Activated CD8-positive, alpha-beta memory T cell treated with anti-CD3 and anti-CD28 coated beads for 48 hours (primary cell): ENCODE data around the gene TTC12.

ENCODE experiments used
- DNase-seq, 3 experiments: peaks; one replicate each; pipeline ENCODE4 v3.0.0-alpha.2; 2020; ENCODE audit warnings: low read depth in 2 of 3, low spot score in 2 of 3

Gene TTC12

DNA sequence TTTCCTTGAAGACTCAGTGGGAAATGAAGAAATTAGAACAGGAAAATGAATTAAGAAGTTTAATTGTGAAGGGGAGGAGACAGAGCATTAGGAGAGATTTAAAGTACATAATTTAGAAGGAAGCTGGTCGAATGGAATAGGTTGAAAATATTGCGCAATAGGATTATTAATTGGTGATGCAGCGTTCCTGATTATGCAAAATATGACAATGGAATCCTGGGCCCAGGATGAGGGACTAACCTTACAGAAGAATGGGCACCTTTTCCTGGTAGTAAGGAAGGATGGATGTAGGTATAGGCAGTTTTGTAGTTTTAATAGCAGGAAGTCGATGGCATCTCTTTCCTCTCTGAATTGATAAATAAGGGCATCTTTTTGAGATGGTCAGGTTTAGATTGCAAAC, 7.8 kb downstream of the TTC12 start:
- DNase-seq: no peak

DNA sequence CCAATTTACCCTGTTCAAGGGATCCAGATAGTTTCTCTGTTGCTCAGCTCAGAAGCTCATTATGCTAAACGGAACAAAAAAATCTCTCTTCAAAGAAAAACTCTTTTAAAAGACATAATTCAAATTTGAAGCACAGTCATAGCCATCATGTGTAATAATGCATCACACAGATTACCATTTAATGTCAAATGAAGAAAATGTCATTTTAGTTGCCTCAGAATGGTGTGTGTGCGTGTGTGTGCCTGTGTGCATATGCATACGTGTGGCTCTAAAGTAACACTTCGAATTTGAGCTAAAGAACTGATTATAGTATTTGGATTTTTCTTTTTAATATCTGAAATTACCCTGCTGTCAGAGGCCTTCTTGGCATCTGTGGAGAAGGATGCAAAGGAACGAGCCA, 9.9 kb downstream of the TTC12 start:
- DNase-seq: no peak

DNA sequence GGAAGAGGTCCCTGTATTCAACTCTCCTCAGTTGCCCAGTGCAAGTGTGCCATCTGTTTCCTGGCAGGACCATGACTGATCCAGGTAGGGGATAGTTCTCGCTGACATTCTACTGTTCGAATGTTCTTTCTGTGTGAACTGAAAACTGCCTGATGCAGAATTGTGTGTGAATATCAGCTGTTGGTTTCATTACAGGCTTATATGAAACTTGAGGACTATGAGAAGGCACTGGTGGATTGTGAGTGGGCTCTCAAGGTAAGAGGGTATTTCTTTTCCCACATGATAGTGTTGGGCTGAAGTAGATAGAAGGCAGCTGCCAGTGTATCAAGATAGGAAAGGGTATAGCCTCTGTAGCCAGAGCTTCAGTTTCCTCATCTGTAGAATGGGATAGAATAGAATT, 15.3 kb downstream of the TTC12 start:
- no peak for DNase-seq

DNA sequence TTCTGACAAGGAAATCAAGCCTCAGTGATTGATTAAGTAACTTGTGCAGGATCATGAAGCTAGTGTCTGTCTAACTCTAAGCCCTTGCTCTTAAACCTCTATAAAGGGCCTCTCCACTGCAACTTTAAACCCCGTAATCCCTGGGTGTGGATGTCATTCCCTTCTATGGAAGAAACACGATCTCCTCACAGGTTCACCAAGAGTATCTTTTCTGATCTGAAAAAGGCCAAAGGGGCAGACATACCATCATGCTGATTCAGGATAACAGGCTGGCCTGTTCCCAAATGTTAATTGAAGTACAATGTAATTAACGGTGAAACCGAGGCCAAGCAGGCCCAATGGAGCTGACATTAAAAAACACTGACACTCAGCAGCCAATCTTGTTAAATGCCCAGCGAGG, 17.1 kb downstream of the TTC12 start:
- no peak for DNase-seq

DNA sequence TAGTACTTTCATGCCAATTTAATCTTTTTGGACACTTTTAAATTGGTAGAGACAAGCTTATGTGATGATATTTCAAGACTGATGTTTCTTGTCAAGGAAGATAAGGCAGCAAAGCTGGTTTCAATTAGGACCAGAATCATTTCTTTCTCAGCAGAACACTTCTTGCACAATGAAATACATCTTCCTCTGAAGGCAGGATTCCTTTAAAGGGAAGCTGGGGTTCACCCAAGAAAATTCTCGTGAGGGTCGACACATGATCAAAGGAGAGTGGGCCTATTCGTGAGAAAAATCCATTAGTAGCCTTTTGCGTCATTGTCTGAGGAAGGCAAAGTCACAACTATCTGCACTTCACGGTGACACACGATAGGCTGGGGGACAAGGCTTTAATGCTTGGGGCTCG, 17.6 kb downstream of the TTC12 start:
- DNase-seq: no peak

DNA sequence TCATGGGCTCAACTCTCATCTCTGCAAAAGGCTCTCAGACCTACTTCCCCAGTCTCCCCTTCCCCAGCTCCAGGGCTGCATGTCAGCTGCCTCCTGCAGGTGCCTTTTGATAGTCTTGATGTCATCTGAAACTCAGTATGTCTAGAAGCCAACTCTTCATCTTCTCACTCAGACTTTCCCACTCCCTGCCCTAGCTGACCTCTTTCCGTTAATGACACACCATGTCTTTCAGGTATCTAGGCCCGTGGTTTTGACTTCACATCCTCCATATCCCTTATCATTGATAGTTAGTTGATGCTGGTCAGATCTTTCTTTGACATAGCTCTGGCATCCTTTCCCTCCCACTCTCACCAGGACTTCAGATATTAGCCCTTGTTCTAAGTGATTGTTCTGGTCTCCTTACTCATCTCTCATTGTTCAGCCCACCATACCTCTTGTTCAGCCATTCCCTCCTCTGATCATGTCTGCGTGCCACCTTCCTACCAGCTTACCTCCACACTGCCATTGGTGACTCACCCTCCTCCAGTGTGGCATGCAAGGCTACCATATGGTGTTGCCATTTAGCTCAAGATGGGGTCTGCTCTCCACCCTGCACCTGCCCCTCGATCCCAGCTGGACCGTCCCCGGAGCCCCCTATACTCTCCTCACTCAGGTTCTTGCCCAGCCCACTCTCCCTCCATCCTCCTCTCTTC, 18.4 kb downstream of the TTC12 start:
- no peak for DNase-seq

DNA sequence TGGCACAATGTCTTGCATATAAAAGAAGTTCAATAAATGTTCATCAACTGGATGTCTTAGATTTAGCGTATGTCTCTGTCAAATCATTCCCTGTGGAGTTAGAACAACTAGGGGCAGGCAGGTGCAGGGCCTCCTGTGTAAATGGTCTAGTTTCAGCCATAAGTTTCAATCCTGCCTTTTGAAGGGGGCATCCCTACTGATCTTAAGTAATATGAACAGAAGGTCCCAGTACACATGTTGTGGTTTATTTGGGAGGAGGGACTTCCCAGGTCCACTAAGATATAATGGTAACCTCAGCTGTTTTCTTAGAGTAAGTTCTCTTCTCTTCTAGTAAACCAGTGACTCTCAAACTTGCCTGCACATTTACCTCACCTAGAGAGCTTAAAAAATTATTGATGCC, 19.8 kb downstream of the TTC12 start:
- DNase-seq: no peak

DNA sequence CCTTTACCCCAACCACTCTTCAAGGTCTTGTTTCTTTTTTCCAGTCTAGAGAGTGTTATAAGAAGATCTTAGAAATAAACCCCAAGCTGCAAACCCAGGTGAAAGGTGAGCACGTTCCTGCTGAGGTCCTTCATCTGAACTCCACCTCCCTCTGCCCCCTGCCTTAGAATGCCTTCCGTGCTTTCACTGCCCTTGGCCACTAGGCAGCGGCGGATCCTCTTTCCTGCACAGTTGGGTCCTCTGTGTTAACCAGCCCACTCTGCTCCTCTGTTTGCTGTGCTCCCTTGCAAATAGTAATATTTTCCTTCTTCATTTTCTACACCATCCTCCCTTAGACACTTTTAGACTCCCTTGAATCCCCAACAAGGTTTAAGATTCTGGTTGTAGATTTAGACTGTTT, 24.3 kb downstream of the TTC12 start:
- DNase-seq: no peak

DNA sequence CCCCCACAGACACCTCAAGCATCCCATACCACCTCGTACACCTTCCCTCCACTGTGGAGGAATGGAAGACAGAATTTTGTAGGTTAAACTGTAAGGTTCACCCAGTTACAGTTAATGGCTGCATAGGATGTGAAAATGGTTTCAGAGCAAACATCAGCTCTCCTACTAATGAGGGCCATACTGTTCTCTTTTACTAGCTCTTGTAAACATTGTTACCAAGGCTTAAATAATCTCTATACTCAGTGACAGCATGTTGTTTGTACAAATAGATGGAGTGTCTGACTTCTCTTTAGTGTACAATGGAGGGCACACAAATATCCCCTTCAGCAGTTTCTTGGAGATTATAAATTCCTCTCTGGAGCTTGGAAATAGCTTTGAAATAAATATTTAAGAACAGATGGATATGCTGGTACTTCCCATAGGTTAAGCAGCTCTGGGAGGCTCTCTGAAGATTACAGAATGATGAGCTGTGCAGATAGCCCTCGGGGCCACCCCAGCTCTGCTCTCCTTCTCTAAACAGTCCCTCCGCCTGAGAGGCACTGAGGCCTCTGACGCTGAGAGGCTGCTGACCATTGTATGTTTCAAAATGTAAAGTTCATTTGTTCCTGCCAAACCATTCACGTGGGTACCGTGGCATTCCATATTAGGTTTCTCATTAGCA, 25.7 kb downstream of the TTC12 start:
- DNase-seq: no peak

DNA sequence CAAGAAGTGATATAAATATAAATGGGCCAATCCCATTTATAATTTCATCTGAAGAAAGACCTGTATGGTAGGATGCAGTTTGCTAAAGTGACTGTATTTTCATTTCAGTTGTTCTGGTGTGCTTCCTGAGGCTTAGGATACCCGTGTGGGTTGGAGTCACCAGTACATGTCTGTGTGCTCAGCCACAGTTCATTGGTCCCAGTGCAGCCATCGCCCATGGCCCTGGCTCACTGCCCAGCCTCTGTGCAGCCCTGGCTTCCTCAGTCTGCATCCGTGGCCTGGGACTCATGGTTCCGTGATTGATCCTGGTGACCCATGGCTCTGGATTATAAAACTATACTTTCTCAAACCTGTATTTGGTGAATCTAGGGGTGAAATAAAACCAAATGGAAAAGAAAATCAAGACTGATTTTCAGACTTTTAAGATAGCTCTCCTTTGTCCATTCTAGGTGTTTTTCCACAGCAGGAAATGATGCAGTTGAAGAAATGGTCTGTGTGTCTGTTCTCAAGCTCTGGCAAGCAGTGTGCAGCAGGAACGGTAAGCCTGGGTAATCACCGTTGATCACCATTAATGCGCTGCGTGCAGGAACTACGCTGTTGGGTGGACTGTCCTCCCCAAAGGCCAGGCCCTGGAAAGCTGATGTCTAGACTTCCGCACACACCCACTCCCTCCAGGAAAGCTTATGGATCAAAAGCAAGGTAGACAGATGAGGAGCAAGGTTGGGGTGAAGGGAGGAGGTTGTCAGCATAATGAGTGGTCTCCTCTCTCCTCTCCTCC, 27.2 kb downstream of the TTC12 start:
- DNase-seq: no peak

DNA sequence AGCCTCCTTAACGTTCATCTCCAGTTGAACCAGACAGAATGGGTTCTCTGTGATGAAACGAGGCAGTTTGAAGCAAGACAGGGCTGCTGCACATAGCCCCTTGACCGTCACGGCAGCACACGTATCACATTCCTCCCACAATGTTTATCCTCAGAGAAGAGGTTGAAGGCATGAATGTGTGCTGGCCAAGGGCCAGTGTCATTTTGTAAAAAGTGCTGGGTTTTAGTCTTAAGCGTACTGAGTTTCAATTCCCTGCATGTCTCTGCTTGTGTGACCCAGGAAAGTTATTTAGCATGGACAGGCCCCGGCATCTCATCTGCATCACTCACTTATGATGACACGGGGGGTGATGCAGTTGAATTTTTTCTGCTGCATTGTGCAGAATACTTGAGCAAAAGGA, 31.6 kb downstream of the TTC12 start:
- DNase-seq: no peak

DNA sequence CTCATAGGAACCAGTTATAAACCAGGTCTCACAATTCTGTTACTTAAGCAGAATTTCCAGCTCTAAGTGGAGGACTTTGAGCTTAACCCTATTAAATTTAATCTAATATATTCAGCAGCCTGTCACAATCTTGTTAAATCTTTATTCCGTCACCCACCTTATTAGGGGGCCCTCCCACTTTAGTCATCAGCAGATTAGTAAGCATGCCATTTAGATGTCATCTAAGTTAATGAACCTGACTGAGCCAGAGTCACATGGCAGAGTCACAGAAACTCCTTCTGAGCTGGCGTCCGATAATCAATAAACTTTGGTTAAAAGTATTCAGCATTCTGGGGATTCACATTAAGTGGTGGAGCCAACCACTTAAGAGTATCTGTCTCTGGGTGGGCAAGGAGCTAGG, 35.1 kb downstream of the TTC12 start:
- DNase-seq: no peak

DNA sequence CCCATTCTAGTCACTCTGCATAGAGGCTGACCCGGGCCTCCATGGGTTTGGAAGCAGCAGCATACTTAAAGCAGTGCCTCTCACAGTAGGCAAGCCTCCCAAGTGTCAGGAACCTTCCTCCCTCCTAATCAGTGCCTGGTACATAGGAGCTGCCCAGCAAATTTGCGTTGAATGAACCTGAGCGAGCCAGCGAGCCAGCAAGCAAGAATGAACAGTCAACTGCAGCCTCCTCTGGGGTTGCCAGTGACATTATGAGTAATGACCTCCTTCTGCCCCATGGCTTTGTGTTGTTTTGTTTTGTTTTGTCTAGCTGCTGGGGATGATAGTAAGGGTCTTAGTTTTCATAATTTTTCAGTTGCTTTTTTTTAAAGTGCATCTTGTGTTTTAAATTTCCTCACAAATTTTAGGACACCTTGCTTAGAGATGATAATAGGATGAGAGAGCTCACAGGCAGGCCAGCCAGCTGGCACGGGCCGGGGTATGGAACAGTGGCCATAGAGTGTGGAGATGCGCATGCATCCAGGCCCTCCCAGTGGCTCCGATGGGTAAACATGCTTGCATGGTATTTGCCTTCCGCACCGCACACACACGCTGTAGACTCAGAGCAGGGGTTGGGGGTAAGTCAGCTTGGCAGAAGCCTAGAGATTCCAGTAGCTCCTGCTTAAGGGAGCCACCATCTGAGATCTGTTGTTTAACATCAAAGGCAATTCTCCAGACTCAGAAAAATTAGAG, 36.1 kb downstream of the TTC12 start:
- DNase-seq: no peak

DNA sequence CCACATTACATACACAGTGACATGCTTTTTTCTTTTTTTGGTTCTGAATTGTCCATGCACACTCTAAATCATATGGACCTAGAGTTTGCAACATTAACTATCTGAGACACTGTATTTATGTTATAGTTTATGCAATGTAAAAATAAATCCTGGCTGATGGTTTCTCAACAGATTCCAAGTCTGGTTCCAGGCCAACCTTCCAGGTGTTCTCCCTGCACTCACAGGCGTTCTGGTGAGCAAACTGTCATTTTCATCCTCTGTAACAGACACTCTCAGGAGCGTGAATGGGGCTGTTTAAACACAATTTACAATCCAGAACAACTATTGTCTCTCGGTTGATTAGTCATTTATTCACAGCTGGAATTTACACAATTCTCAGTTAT, 36.7 kb downstream of the TTC12 start:
- no peak for DNase-seq

DNA sequence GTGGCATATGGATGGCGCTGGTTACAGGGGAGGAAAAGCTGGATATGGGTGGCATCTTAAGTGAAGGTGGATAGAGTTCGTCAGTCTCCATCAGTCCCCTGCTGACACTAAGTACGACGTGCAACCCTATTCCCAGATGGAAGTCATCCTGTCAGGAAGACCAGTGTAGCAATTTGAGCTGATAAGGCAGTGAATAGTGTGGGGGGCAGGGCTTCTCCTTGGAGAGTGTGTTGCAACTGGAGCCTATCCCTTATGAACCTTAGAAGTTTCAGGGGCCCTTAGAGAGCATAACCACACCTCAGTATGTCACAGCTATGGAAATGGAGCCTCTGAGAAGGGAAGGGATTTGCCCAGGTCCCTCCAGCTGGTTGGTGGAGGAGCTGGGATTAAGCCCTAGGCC, 37.1 kb downstream of the TTC12 start:
- DNase-seq: no peak

DNA sequence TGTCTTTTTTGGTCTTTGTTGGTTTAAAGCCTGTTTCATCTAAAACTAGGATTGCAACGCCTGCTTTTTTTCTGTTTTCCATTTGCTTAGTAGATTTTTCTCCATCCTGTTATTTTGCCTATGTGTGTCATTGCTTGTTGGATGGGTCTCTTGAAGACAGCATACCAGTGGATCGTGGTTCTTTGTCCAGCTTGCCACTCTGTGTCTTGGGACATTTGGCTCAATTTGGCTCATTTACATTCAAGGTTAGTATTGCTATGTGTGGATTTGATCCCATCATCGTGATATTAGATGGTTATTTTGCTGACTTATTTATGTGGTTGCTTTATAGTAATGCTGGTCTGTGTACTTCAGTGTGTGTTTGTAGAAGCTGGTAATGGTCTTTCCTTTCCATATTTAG, 41.8 kb downstream of the TTC12 start:
- DNase-seq: no peak

DNA sequence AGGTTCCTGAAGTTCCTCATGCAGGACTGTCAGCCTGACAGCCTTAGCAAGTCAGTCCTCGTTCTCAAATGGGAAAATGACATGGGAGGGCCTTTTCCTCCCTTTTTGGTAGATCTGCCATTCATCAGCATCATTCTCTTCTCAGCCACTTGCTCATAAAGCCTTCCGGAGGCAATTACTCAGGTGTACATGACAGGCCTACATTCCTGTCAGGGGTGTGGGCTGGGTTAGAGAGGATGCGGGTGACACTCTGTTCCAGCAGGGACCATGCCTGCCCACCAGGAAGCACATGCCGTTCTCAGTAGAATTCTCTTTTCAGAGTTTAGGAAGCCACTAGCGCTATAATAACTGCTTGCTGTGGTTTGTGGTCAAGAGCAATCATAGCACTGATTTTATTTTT, 49.0 kb downstream of the TTC12 start:
- no peak for DNase-seq

DNA sequence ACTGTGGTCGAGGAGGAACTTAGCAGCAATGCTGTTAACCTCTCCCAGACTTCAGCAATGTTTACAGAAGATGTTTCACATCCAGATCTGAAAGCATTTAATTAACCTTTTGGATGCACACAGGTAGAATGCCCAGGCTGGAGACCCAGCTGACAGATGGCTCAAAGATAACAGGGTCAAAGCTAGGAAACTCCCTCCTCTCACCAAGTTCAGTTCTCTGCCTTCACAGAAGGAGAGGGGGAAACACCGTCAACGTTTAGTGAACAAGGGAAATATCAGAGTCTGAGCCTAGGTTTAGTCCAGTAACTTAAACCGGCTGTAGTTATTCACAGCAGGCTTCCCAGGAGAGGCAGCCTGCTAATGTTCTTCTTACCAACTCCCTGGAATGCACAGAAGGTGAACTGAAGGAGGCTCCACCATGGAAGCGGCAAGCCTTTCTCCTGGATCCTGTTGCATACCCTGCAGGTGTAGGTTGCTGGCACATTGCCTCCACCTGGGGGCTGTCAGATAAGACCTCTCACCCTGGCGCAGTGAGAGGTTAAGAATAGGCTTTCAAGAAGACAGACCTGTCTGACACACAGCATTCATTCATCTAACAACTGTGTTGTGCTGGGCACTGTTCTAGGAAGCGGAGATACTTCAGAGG, 49.7 kb downstream of the TTC12 start:
- DNase-seq: no peak

DNA sequence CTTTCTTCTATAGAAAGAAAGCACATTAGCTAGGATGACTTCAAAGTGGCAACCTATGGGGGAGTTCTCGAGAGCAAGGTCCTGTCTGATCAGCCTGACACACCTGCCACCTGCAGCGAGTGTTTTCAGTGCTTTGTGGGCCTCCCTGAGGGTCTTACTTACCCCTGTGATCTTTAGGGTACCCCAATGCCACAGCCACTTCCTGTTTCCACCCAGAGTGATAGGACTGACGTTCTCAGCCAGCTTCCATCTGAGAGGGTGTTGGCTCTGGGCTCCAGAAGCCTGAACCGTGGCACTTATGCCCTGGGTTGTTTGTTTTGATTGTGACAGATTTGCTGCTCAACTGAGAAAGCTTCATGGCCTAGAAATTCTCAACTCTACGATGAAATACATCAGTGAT, 51.5 kb downstream of the TTC12 start:
- no peak for DNase-seq

DNA sequence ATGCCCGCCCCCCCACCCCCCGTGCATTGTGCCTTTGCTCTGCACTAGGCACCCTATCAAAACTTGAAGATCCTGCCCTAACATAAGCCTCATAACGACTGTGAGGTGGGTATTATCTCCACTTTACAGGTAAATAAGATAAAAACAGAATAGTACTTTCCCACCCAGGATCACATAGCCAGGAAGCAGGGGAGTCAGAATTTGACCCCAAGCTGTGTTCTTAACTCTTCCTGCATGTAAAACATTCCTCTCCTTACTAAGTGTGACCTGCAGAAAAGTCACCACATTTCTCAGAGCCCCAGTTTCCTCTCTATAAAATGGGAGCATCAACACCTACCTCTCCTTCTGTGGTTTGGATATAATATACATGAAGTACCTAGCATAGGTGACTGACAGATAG, 55.0 kb downstream of the TTC12 start:
- no peak for DNase-seq

DNA sequence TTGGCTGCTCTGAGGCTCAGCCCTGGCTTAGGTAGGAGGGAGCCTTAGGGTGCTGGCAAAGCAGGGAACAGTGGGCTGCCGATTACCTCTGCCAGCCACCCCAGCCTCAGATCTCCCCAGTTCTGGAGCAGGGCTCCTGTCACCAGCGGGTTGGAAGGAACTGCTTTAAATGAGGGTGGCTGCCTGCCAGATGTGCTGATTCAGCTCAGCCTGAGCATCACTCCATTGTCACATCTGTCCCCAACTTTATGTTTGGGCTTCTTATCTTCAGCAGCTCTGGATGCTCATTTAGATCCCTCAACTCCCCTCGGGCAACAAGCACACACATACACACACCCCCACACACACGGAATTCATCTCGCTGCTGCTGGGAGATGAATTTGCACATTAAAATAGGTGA, 56.3 kb downstream of the TTC12 start:
- no peak for DNase-seq
